H1 (cell line): ENCODE data around the gene LLGL1. TPM values are rescaled to one million over a fixed set of nuclear protein-coding genes. Genes with fewer than 3 reads are reported as not detected.

Source experiments
- CEBPB ChIP-seq: IDR thresholded peaks from 2 replicates; pipeline ENCODE4 v1.6.1; 2012; ENCODE audit warnings: low read depth, low read length
- CREB1 ChIP-seq: IDR thresholded peaks from 2 replicates; pipeline ENCODE4 v1.6.1; 2012; ENCODE audit warnings: inconsistent platforms
- EZH2 ChIP-seq: fragments of 200-600 bp; sonication (generic); IDR thresholded peaks from 2 replicates; pipeline ENCODE4 v1.7.1; 2012; ENCODE audit warnings: low read depth, mild to moderate bottlenecking, moderate library complexity, low read length, inconsistent platforms; ENCODE audit not compliant: severe bottlenecking
- FOSL1 ChIP-seq: IDR thresholded peaks from 2 replicates; pipeline ENCODE4 v1.6.1; 2011; ENCODE audit warnings: mild to moderate bottlenecking, low read depth, low read length, moderate library complexity; ENCODE audit not compliant: insufficient read depth
- NANOG ChIP-seq: IDR thresholded peaks from 2 replicates; pipeline ENCODE4 v1.6.1; 2011; ENCODE audit warnings: low read length, low read depth, mild to moderate bottlenecking, inconsistent platforms; ENCODE audit not compliant: insufficient read depth, poor library complexity, severe bottlenecking
- POLR2A ChIP-seq, 2 experiments: IDR thresholded peaks; 1 replicate in 1 of 2; 2 replicates in 1 of 2; pipeline ENCODE4 v1.6.1; 2011; ENCODE audit warnings: low read depth in 2 of 2, low read length in 2 of 2, mild to moderate bottlenecking in 2 of 2; ENCODE audit errors: control extremely low read depth in 1 of 2
- RXRA ChIP-seq: IDR thresholded peaks from 2 replicates; pipeline ENCODE4 v1.6.1; 2011; ENCODE audit warnings: low read depth, mild to moderate bottlenecking, low read length, moderate library complexity; ENCODE audit not compliant: insufficient read depth
- SP1 ChIP-seq: IDR thresholded peaks from 2 replicates; pipeline ENCODE4 v1.6.1; 2011; ENCODE audit warnings: low read depth, low read length
- SP2 ChIP-seq: IDR thresholded peaks from 2 replicates; pipeline ENCODE4 v1.6.1; 2012; ENCODE audit warnings: mild to moderate bottlenecking, low read length, inconsistent platforms
- TAF7 ChIP-seq: optimal IDR thresholded peaks from 2 replicates; pipeline ENCODE3; 2011; ENCODE audit warnings: low read depth, mild to moderate bottlenecking, inconsistent platforms, low read length, moderate library complexity, borderline replicate concordance
- TBP ChIP-seq: IDR thresholded peaks from 2 replicates; pipeline ENCODE4 v1.6.1; 2011; ENCODE audit warnings: low read depth, low read length, improper control_type of control experiment
- polyA plus RNA-seq, 7 experiments: library from polyadenylated mRNA; depleted of rRNA in 3 of 7; stranded (reverse) in 5 of 7; unstranded in 2 of 7; fragments of >200 nt in 5 of 7; fragments of 200-250 nt in 2 of 7; gene quantifications; 1 replicate in 5 of 7; 2 replicates in 1 of 7; 4 replicates in 1 of 7; pipeline versions ENCODE4 v1.2.1 to v1.2.3, GENCODE V29; 2011 to 2013; ENCODE audit warnings: missing spikeins in 2 of 7, mixed read lengths in 2 of 7
- total RNA-seq: library from RNA; stranded (reverse); fragmentation: NEBNext Ultra II Directional; extraction: Animal tissue kit (Norgen Biotek cat#: 25700); gene quantifications from 2 replicates; pipeline ENCODE4 v1.2.1, GENCODE V29; 2021
- TF ChIP-seq, protein P1 (sequence below): fragments of 300-600 bp; sonication (generic); IDR thresholded peaks from 2 replicates; pipeline ENCODE4 v1.7.1; 2012; ENCODE audit warnings: low read length, moderate library complexity, mild to moderate bottlenecking, inconsistent platforms; ENCODE audit not compliant: insufficient replicate concordance
- TF ChIP-seq, protein P2 (sequence below): IDR thresholded peaks from 2 replicates; pipeline ENCODE4 v1.6.1; 2011; ENCODE audit warnings: low read depth, mild to moderate bottlenecking, low read length; ENCODE audit not compliant: insufficient read depth

The LLGL1 gene
- total and polyA plus RNA-seq, 2 of the 8 experiments (the other 6 are each of a cell fraction or from before 2014, with no cell fraction given), result 71.3 to 107 TPM

DNA sequence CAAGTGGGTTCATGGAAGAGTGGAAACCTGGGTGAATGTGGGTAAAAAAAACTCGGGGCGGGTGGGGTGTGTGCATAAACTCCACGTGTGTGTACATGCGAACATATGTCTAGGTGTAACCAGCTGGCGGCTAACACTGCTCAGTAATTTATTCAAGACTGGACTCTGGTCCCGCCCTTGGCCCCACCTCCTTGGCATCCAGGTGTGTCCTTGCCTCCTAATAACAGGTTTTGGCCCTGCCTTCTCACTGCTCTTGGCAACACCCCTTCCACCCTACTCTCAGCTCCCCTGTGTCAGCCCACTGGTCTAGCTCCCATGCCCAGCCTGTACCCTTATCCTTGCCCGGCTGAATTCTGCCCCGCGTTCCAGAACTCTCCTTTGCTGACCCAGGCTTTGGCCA, 24.8 kb downstream of the LLGL1 start (continued):
- TF ChIP-seq, protein P1, sequence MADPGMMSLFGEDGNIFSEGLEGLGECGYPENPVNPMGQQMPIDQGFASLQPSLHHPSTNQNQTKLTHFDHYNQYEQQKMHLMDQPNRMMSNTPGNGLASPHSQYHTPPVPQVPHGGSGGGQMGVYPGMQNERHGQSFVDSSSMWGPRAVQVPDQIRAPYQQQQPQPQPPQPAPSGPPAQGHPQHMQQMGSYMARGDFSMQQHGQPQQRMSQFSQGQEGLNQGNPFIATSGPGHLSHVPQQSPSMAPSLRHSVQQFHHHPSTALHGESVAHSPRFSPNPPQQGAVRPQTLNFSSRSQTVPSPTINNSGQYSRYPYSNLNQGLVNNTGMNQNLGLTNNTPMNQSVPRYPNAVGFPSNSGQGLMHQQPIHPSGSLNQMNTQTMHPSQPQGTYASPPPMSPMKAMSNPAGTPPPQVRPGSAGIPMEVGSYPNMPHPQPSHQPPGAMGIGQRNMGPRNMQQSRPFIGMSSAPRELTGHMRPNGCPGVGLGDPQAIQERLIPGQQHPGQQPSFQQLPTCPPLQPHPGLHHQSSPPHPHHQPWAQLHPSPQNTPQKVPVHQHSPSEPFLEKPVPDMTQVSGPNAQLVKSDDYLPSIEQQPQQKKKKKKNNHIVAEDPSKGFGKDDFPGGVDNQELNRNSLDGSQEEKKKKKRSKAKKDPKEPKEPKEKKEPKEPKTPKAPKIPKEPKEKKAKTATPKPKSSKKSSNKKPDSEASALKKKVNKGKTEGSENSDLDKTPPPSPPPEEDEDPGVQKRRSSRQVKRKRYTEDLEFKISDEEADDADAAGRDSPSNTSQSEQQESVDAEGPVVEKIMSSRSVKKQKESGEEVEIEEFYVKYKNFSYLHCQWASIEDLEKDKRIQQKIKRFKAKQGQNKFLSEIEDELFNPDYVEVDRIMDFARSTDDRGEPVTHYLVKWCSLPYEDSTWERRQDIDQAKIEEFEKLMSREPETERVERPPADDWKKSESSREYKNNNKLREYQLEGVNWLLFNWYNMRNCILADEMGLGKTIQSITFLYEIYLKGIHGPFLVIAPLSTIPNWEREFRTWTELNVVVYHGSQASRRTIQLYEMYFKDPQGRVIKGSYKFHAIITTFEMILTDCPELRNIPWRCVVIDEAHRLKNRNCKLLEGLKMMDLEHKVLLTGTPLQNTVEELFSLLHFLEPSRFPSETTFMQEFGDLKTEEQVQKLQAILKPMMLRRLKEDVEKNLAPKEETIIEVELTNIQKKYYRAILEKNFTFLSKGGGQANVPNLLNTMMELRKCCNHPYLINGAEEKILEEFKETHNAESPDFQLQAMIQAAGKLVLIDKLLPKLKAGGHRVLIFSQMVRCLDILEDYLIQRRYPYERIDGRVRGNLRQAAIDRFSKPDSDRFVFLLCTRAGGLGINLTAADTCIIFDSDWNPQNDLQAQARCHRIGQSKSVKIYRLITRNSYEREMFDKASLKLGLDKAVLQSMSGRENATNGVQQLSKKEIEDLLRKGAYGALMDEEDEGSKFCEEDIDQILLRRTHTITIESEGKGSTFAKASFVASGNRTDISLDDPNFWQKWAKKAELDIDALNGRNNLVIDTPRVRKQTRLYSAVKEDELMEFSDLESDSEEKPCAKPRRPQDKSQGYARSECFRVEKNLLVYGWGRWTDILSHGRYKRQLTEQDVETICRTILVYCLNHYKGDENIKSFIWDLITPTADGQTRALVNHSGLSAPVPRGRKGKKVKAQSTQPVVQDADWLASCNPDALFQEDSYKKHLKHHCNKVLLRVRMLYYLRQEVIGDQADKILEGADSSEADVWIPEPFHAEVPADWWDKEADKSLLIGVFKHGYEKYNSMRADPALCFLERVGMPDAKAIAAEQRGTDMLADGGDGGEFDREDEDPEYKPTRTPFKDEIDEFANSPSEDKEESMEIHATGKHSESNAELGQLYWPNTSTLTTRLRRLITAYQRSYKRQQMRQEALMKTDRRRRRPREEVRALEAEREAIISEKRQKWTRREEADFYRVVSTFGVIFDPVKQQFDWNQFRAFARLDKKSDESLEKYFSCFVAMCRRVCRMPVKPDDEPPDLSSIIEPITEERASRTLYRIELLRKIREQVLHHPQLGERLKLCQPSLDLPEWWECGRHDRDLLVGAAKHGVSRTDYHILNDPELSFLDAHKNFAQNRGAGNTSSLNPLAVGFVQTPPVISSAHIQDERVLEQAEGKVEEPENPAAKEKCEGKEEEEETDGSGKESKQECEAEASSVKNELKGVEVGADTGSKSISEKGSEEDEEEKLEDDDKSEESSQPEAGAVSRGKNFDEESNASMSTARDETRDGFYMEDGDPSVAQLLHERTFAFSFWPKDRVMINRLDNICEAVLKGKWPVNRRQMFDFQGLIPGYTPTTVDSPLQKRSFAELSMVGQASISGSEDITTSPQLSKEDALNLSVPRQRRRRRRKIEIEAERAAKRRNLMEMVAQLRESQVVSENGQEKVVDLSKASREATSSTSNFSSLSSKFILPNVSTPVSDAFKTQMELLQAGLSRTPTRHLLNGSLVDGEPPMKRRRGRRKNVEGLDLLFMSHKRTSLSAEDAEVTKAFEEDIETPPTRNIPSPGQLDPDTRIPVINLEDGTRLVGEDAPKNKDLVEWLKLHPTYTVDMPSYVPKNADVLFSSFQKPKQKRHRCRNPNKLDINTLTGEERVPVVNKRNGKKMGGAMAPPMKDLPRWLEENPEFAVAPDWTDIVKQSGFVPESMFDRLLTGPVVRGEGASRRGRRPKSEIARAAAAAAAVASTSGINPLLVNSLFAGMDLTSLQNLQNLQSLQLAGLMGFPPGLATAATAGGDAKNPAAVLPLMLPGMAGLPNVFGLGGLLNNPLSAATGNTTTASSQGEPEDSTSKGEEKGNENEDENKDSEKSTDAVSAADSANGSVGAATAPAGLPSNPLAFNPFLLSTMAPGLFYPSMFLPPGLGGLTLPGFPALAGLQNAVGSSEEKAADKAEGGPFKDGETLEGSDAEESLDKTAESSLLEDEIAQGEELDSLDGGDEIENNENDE, result no peak
- TF ChIP-seq NANOG, result no peak
- TF ChIP-seq POLR2A (IDR thresholded peaks at IDR 0.05; ENCODE audit: control extremely low read depth in 1 of 2, low read depth in 2 of 2, low read length in 2 of 2), result no peak
- no peak for TF ChIP-seq SP1
- TF ChIP-seq, protein P2, sequence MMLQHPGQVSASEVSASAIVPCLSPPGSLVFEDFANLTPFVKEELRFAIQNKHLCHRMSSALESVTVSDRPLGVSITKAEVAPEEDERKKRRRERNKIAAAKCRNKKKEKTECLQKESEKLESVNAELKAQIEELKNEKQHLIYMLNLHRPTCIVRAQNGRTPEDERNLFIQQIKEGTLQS, result no peak
- no peak for TF ChIP-seq CREB1
- TF ChIP-seq EZH2, result no peak
- no peak for TF ChIP-seq SP2
- no peak for TF ChIP-seq CEBPB
- TF ChIP-seq RXRA, result no peak
- no peak for TF ChIP-seq TBP
- TF ChIP-seq TAF7, result no peak
- TF ChIP-seq FOSL1, result no peak
